Measurements from ENCODE around the gene PPCDC. TPM values are rescaled to one million over a fixed set of nuclear protein-coding genes. Genes with fewer than 3 reads are reported as not detected.

PPCDC gene
- total RNA-seq, 1 experiment from 2014 or later, result 18.0 TPM

DNA sequence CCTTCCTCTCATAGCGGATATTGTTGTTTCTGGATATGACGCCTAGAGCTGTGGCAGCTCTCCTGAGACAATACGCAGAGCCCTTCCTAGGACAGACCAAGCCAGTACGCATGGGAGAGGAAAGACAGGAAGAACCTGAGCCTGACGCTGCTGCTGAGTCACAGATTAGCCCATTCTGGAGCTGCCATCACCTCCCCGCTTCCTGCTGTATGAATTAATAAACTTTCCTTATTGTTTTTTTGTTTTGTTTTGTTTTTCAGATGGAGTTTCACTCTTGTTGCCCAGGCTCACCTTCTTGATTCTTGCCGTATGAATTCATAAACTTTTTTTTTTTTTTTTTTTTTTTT is 67.0 kb downstream of the PPCDC start:
- intact Hi-C loops (cut with micrococcal nuclease), result no loop called here
- no peak for ATAC-seq

More for the DNA sequence above, 67.0 kb downstream of the PPCDC start:
- Histone ChIP-seq H3K27ac (ENCODE audit: low read depth, low read length) (no peak overlapping the region), H3K27me3 (ENCODE audit: insufficient read depth, low read length) (no peaks in the 10 kb centered on the region), H3K9ac (ENCODE audit: low read length) (no peak overlapping the region), H3K9me3 (ENCODE audit: control insufficient read depth in 1 of 2, insufficient read depth in 1 of 2, low read depth in 1 of 2, low read length in 2 of 2) (no peaks in the 10 kb centered on the region), H3K4me2 (ENCODE audit: low read length) (no peak overlapping the region), H4K20me1 (ENCODE audit: insufficient read depth) (no peaks in the 10 kb centered on the region), H3K4me3 (replicated peaks in 1 of 2; ENCODE audit: low read depth in 1 of 2, low read length in 2 of 2) (no peak overlapping the region), H3K4me1 (ENCODE audit: control insufficient read depth in 1 of 2, insufficient read depth in 2 of 2, low read length in 2 of 2) (no peaks in the 10 kb centered on the region), H3K36me3 (ENCODE audit: control insufficient read depth in 1 of 2, insufficient read depth in 2 of 2, low read length in 2 of 2) (no peaks in the 10 kb centered on the region), H2AFZ (ENCODE audit: low read depth, low read length, poor library complexity, severe bottlenecking) (no peak overlapping the region), H3K79me2 (ENCODE audit: insufficient read depth, low read length) (no peaks in the 10 kb centered on the region), H3K9me2 (ENCODE audit: insufficient read depth) (no peaks in the 10 kb centered on the region)
- no peak for TF ChIP-seq ZBTB33 (IDR thresholded peaks at IDR 0.05; ENCODE audit: extremely low read depth, insufficient replicate concordance, low read length)
- no peak for TF ChIP-seq POLR2AphosphoS5 (IDR thresholded peaks at IDR 0.05; ENCODE audit: low read depth, low read length)
- TF ChIP-seq ZFX (IDR thresholded peaks at IDR 0.05), result no peak
- no peak for TF ChIP-seq CTCF (IDR thresholded peaks at IDR 0.05 in 2 of 3, conservative IDR thresholded peaks at IDR 0.05 in 1 of 3; ENCODE audit: borderline replicate concordance in 1 of 3, insufficient read depth in 1 of 3, low read depth in 2 of 3, low read length in 2 of 3)
- no peak for TF ChIP-seq RAD21 (IDR thresholded peaks at IDR 0.05; ENCODE audit: low read depth)
- TF ChIP-seq CBX3 (IDR thresholded peaks at IDR 0.05; ENCODE audit: low read depth), result no peak
- TF ChIP-seq POLR2A (IDR thresholded peaks at IDR 0.05; ENCODE audit: borderline replicate concordance, extremely low read depth, insufficient read depth, insufficient read length), result no peak
- TF ChIP-seq CEBPB (IDR thresholded peaks at IDR 0.05; ENCODE audit: low read depth), result no peak
- TF ChIP-seq ZNF274 (IDR thresholded peaks at IDR 0.05; ENCODE audit: low read depth, low read length), result no peak
- TF ChIP-seq ATF3 (IDR thresholded peaks at IDR 0.05), result no peak
- no peak for TF ChIP-seq EZH2phosphoT487 (IDR thresholded peaks at IDR 0.05; ENCODE audit: borderline replicate concordance)
- no peak for TF ChIP-seq EZH2 (IDR thresholded peaks at IDR 0.05)
- no peak for TF ChIP-seq TCF7L2 (IDR thresholded peaks at IDR 0.05; ENCODE audit: borderline replicate concordance, extremely low read depth, insufficient read depth, insufficient read length)
- no peak for TF ChIP-seq SIN3A (IDR thresholded peaks at IDR 0.05; ENCODE audit: low read depth)
- TF ChIP-seq JUND (IDR thresholded peaks at IDR 0.05), result no peak
- TF ChIP-seq SRF (IDR thresholded peaks at IDR 0.05; ENCODE audit: low read depth), result no peak
- TF ChIP-seq REST (IDR thresholded peaks at IDR 0.05; ENCODE audit: low read depth), result no peak
- no peak for DNase-seq (ENCODE audit: low read depth, low spot score)
- CTCF ChIA-PET, result interaction anchor here (0.6 kb wide), 1 partner anchor 59 kb away, joined by 3 read pairs; no protein-coding TSS in a partner anchor
- no TSS peak for BruUV-seq (replicated peaks)
- RAD21 ChIA-PET (ENCODE audit: low non-redundant PET in 1 of 2, low total read pairs in 2 of 2, uncharacterized antibody in 2 of 2, unreplicated experiment in 2 of 2), result no interaction called here
- POLR2A ChIA-PET, result no interaction called here
